ENCODE measurements around the gene MAST1. TPM values are rescaled to one million over a fixed set of nuclear protein-coding genes. Genes with fewer than 3 reads are reported as not detected.

The MAST1 gene
- total RNA-seq, 1 experiment from 2014 or later = 28.9 TPM

DNA sequence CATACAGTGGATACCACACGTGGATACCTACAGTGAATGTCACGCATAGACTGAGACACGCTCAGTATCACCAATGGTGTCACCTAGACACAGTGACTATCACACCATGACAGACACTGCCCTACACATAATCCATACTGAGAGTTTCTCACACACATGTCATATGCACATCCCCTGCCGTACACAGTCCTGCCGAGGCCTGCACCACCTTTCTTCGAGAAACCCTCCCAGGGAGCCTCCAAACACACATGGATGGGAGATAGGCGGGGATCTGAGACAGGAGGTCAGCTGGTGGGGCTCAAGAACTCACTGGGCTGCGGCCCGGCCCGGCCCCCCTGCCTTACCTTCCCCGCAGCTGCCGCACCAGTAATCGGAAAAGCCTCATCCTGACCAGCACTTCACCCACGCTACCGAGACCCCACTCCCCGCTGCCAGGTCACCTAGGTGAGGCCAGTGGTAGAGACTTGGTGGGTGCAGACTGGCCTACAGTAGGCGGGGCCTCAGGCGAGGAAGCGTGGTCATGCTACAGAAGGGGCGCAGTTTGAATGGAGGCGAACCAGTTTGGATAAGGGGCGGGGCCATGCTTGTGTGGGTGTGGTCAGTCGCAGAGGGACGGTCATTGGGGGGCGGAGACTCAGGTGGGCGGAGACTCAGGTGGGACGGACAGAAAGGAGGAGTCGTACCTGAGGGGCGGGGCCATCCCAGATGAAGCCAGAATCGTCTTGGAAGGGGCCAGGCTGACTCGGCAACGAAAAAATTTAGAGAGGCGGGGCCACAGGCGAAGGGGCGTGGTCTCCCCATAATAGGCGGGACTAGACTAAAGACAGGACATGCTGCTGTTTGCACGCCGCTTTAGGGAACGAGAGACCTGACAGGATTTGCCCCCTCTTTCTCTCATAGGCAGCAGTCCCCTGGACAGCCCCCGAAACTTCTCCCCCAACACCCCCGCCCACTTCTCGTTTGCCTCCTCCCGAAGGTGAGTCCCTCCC, 2.1 kb downstream of the MAST1 start:
- Histone ChIP-seq H3K4me3 (replicated peaks in 1 of 2; ENCODE audit: low read depth in 1 of 2, low read length in 2 of 2) (no peak overlapping the region), H3K4me2 (ENCODE audit: low read length) (peak overlapping the region; percentile 52), H2AFZ (ENCODE audit: low read depth, low read length, poor library complexity, severe bottlenecking) (no peak overlapping the region), H3K4me1 (ENCODE audit: control insufficient read depth in 1 of 2, insufficient read depth in 2 of 2, low read length in 2 of 2) (peaks cover 31 to 59% of the 10 kb centered on the region in 2 experiments), H3K79me2 (ENCODE audit: insufficient read depth, low read length) (peaks cover 36% of the 10 kb centered on the region; the same call in 1 of the 2 replicates), H3K9me2 (ENCODE audit: insufficient read depth) (no peaks in the 10 kb centered on the region), H3K27me3 (ENCODE audit: insufficient read depth, low read length) (no peaks in the 10 kb centered on the region), H3K27ac (ENCODE audit: low read depth, low read length) (peak overlapping the region; percentile 46), H4K20me1 (ENCODE audit: insufficient read depth) (no peaks in the 10 kb centered on the region), H3K9me3 (ENCODE audit: control insufficient read depth in 1 of 2, insufficient read depth in 1 of 2, low read depth in 1 of 2, low read length in 2 of 2) (no peaks in the 10 kb centered on the region), H3K36me3 (ENCODE audit: control insufficient read depth in 1 of 2, insufficient read depth in 2 of 2, low read length in 2 of 2) (peaks cover 5 to 6% of the 10 kb centered on the region in 2 experiments; a peak in 1 of 4 replicates), H3K9ac (ENCODE audit: low read length) (peak overlapping the region; percentile 24)
- peak; percentile 93 for DNase-seq (ENCODE audit: low read depth, low spot score)
- CTCF ChIA-PET = no interaction called here
- RAD21 ChIA-PET (ENCODE audit: low non-redundant PET in 1 of 2, low total read pairs in 2 of 2, uncharacterized antibody in 2 of 2, unreplicated experiment in 2 of 2) = no interaction called here
- POLR2A ChIA-PET = no interaction called here
- intact Hi-C loops (cut with micrococcal nuclease) = no loop called here
- TF ChIP-seq SP1 (IDR thresholded peaks at IDR 0.05; ENCODE audit: low read depth) = peak; percentile 60
- TF ChIP-seq EZH2 (IDR thresholded peaks at IDR 0.05) = no peak
- BruUV-seq (replicated peaks) = no TSS peak
- ATAC-seq = peak; percentile 76

DNA sequence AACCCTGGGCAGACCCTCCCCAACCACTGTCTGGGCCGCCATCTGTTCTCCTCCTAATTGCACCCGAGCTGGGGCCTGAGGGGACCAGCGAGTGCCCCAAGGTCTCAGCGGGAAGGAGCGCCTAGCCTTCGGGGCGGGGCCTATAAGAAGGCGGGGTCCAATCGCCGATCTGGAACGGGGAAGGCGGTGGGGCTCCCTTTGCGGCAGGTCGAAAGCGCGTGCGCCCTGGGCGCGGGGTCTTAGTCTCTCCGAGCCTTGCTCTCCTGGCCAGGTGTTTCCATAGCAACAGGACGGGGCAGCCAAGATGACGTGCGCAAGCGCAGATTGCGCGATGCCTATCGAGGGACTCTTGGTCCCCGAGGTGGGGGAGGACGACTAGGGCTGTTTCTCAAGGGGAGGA, 2.8 kb downstream of the MAST1 start:
- no TSS peak for BruUV-seq (replicated peaks)
- H3K9me2 ChIP-seq (ENCODE audit: insufficient read depth) = no peaks in the 10 kb centered on the region
- H3K9ac ChIP-seq (ENCODE audit: low read length) = no peak overlapping the region
- H4K20me1 ChIP-seq (ENCODE audit: insufficient read depth) = no peaks in the 10 kb centered on the region
- ATAC-seq = no peak
- DNase-seq (ENCODE audit: low read depth, low spot score) = no peak
- peak overlapping the region; percentile 40 for H3K4me2 ChIP-seq (ENCODE audit: low read length)
- H2AFZ ChIP-seq (ENCODE audit: low read depth, low read length, poor library complexity, severe bottlenecking) = no peak overlapping the region
- ChIA-PET CTCF (no interaction called here), POLR2A (no interaction called here), RAD21 (ENCODE audit: low non-redundant PET in 1 of 2, low total read pairs in 2 of 2, uncharacterized antibody in 2 of 2, unreplicated experiment in 2 of 2) (no interaction called here)
- H3K4me1 ChIP-seq (ENCODE audit: control insufficient read depth in 1 of 2, insufficient read depth in 2 of 2, low read length in 2 of 2) = peaks cover 29 to 52% of the 10 kb centered on the region in 2 experiments
- H3K27me3 ChIP-seq (ENCODE audit: insufficient read depth, low read length) = no peaks in the 10 kb centered on the region
- peaks cover 36% of the 10 kb centered on the region; the same call in 1 of the 2 replicates for H3K79me2 ChIP-seq (ENCODE audit: insufficient read depth, low read length)
- no peak overlapping the region for H3K27ac ChIP-seq (ENCODE audit: low read depth, low read length)
- TF ChIP-seq, protein P1, sequence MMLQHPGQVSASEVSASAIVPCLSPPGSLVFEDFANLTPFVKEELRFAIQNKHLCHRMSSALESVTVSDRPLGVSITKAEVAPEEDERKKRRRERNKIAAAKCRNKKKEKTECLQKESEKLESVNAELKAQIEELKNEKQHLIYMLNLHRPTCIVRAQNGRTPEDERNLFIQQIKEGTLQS (IDR thresholded peaks at IDR 0.05) = no peak
- TF ChIP-seq SP1 (IDR thresholded peaks at IDR 0.05; ENCODE audit: low read depth) (no peak), CEBPB (IDR thresholded peaks at IDR 0.05; ENCODE audit: low read depth) (no peak), CBX3 (IDR thresholded peaks at IDR 0.05; ENCODE audit: low read depth) (no peak), SRF (IDR thresholded peaks at IDR 0.05; ENCODE audit: low read depth) (no peak)
- TF ChIP-seq, protein P2, sequence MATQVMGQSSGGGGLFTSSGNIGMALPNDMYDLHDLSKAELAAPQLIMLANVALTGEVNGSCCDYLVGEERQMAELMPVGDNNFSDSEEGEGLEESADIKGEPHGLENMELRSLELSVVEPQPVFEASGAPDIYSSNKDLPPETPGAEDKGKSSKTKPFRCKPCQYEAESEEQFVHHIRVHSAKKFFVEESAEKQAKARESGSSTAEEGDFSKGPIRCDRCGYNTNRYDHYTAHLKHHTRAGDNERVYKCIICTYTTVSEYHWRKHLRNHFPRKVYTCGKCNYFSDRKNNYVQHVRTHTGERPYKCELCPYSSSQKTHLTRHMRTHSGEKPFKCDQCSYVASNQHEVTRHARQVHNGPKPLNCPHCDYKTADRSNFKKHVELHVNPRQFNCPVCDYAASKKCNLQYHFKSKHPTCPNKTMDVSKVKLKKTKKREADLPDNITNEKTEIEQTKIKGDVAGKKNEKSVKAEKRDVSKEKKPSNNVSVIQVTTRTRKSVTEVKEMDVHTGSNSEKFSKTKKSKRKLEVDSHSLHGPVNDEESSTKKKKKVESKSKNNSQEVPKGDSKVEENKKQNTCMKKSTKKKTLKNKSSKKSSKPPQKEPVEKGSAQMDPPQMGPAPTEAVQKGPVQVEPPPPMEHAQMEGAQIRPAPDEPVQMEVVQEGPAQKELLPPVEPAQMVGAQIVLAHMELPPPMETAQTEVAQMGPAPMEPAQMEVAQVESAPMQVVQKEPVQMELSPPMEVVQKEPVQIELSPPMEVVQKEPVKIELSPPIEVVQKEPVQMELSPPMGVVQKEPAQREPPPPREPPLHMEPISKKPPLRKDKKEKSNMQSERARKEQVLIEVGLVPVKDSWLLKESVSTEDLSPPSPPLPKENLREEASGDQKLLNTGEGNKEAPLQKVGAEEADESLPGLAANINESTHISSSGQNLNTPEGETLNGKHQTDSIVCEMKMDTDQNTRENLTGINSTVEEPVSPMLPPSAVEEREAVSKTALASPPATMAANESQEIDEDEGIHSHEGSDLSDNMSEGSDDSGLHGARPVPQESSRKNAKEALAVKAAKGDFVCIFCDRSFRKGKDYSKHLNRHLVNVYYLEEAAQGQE (IDR thresholded peaks at IDR 0.05; ENCODE audit: low read depth) = no peak
- TF ChIP-seq, protein P3, sequence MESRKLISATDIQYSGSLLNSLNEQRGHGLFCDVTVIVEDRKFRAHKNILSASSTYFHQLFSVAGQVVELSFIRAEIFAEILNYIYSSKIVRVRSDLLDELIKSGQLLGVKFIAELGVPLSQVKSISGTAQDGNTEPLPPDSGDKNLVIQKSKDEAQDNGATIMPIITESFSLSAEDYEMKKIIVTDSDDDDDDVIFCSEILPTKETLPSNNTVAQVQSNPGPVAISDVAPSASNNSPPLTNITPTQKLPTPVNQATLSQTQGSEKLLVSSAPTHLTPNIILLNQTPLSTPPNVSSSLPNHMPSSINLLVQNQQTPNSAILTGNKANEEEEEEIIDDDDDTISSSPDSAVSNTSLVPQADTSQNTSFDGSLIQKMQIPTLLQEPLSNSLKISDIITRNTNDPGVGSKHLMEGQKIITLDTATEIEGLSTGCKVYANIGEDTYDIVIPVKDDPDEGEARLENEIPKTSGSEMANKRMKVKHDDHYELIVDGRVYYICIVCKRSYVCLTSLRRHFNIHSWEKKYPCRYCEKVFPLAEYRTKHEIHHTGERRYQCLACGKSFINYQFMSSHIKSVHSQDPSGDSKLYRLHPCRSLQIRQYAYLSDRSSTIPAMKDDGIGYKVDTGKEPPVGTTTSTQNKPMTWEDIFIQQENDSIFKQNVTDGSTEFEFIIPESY (IDR thresholded peaks at IDR 0.05; ENCODE audit: extremely low read depth, insufficient replicate concordance, low read length) = no peak
- no peaks in the 10 kb centered on the region for H3K9me3 ChIP-seq (ENCODE audit: control insufficient read depth in 1 of 2, insufficient read depth in 1 of 2, low read depth in 1 of 2, low read length in 2 of 2)
- intact Hi-C loops (cut with micrococcal nuclease) = no loop called here
- H3K36me3 ChIP-seq (ENCODE audit: control insufficient read depth in 1 of 2, insufficient read depth in 2 of 2, low read length in 2 of 2) = peaks cover 5 to 6% of the 10 kb centered on the region in 2 experiments; a peak in 1 of 4 replicates
- no peak overlapping the region for H3K4me3 ChIP-seq (replicated peaks in 1 of 2; ENCODE audit: low read depth in 1 of 2, low read length in 2 of 2)
